Smooth muscle cell (in vitro differentiated cells): ENCODE data around the gene CFL2. TPM values are rescaled to one million over a fixed set of nuclear protein-coding genes. Genes with fewer than 3 reads are reported as not detected.
"Not testable (repeated sequence)": the region's sequence is repeated elsewhere in the genome, so short reads cannot be mapped to it uniquely, and the experiment has no call there.

Experiments
- DNase-seq: peaks from one replicate; lab custom pipeline; 2025; ENCODE audit not compliant: unreplicated experiment; lab: John Stamatoyannopoulos, UW
- H2AFZ ChIP-seq: fragments of 200-600 bp; sonication (generic); 2 replicates; pipeline ENCODE4 v1.6.0; 2016; ENCODE audit warnings: antibody characterized with exemption, low read depth, mild to moderate bottlenecking
- H3F3A ChIP-seq: fragments of 200-600 bp; sonication (generic); 2 replicates; pipeline ENCODE4 v1.6.0; 2017; ENCODE audit warnings: antibody characterized with exemption, low read depth
- H3K27ac ChIP-seq: fragments of 200-600 bp; sonication (generic); 2 replicates; pipeline ENCODE4 v1.5.1; 2016; ENCODE audit warnings: low read depth, mild to moderate bottlenecking
- H3K27me3 ChIP-seq: fragments of 200-600 bp; sonication (generic); 2 replicates; pipeline ENCODE4 v1.6.1; 2016; ENCODE audit warnings: low read depth, mild to moderate bottlenecking
- H3K36me3 ChIP-seq: fragments of 200-600 bp; sonication (generic); 2 replicates; pipeline ENCODE4 v1.5.1; 2016; ENCODE audit warnings: low read depth
- H3K4me1 ChIP-seq: fragments of 200-600 bp; sonication (generic); 2 replicates; pipeline ENCODE4 v1.5.1; 2016; ENCODE audit warnings: low read depth
- H3K4me2 ChIP-seq: fragments of 200-600 bp; sonication (generic); 2 replicates; pipeline ENCODE4 v1.6.0; 2016; ENCODE audit warnings: mild to moderate bottlenecking
- H3K4me3 ChIP-seq: fragments of 200-600 bp; sonication (generic); 2 replicates; pipeline ENCODE4 v1.5.1; 2016; ENCODE audit warnings: mild to moderate bottlenecking
- H3K79me2 ChIP-seq: fragments of 200-600 bp; sonication (generic); 2 replicates; pipeline ENCODE4 v1.6.0; 2016; ENCODE audit warnings: low read depth, mild to moderate bottlenecking
- H3K9ac ChIP-seq: fragments of 200-600 bp; sonication (generic); 2 replicates; pipeline ENCODE4 v1.6.0; 2016; ENCODE audit warnings: low read depth
- H3K9me3 ChIP-seq: fragments of 200-600 bp; sonication (generic); replicated peaks from 2 replicates; pipeline ENCODE4 v1.5.1; 2016; ENCODE audit warnings: low read depth
- H4K20me1 ChIP-seq: fragments of 200-600 bp; sonication (generic); 2 replicates; pipeline ENCODE4 v1.6.0; 2016; ENCODE audit warnings: low read depth
- CTCF ChIP-seq: fragments of 200-600 bp; sonication (generic); IDR thresholded peaks from 2 replicates; pipeline ENCODE4 v1.5.1; 2017; ENCODE audit warnings: borderline replicate concordance, mild to moderate bottlenecking, antibody characterized with exemption; ENCODE audit not compliant: insufficient read depth, poor library complexity, severe bottlenecking
- WGBS: methylation state at CpG from one replicate; pipeline ENCODE4 v1.1.7; 2016; ENCODE audit warnings: low lambda C conversion rate; 5-methylcytosine and 5-hydroxymethylcytosine counted together
- polyA plus RNA-seq: library from polyadenylated mRNA; unstranded; fragments of >200 nt; fragmentation: Nextera tagmentation; extraction: Ambion mirVana; gene quantifications from 2 replicates; pipeline ENCODE4 v1.2.1, GENCODE V29; 2016
- total RNA-seq: library from RNA; depleted of rRNA; stranded (reverse); fragments of >200 nt; gene quantifications from 2 replicates; pipeline ENCODE4 v1.2.3, GENCODE V29; 2014

The CFL2 gene
- total and polyA plus RNA-seq, 2 experiments from 2014 or later: 64.5 to 71.7 TPM

GRCh38 chr14:34699873-34700621, 14.3 kb downstream of the CFL2 start:
- DNase-seq: no peak
- Histone ChIP-seq H3K4me1 (peaks cover 6% of the 10 kb centered on the region), H3F3A (peaks cover 13% of the 10 kb centered on the region), H3K79me2 (no peaks in the 10 kb centered on the region), H3K9me3 (no peaks in the 10 kb centered on the region), H3K9ac (peak overlapping the region; percentile 60), H3K27ac (peak overlapping the region; percentile 88), H3K4me3 (no peak overlapping the region), H3K4me2 (peak overlapping the region; percentile 50), H3K27me3 (no peaks in the 10 kb centered on the region), H2AFZ (no peak overlapping the region), H3K36me3 (no peaks in the 10 kb centered on the region), H4K20me1 (no peaks in the 10 kb centered on the region)
- WGBS: 21% methylated on average over 4 of the region's 4 CpGs
- TF ChIP-seq CTCF: no peak

GRCh38 chr14:34694216-34694615, 20.2 kb downstream of the CFL2 start:
- DNase-seq, H3K4me2 ChIP-seq, H3K9me3 ChIP-seq, H2AFZ ChIP-seq, H3F3A ChIP-seq, H3K79me2 ChIP-seq, H3K27ac ChIP-seq, H3K9ac ChIP-seq, H4K20me1 ChIP-seq, H3K27me3 ChIP-seq, H3K4me3 ChIP-seq, H3K4me1 ChIP-seq, H3K36me3 ChIP-seq: not testable (repeated sequence)
- WGBS: 96% methylated on average over 16 of the region's 16 CpGs

GRCh38 chr14:34693228-34693939, 21.0 kb downstream of the CFL2 start:
- no peaks in the 10 kb centered on the region for H3K36me3 ChIP-seq
- no peaks in the 10 kb centered on the region for H3K79me2 ChIP-seq
- H3K9ac ChIP-seq: no peak overlapping the region
- peak overlapping the region; percentile 45 for H3K4me2 ChIP-seq
- DNase-seq: no peak
- H3K27ac ChIP-seq: no peak overlapping the region
- no peaks in the 10 kb centered on the region for H3K9me3 ChIP-seq
- peak overlapping the region; percentile 12 for H3K4me3 ChIP-seq
- 57% methylated on average over 18 of the region's 18 CpGs for WGBS
- no peaks in the 10 kb centered on the region for H3K27me3 ChIP-seq
- H2AFZ ChIP-seq: peak overlapping the region; percentile 42
- TF ChIP-seq CTCF: no peak
- no peaks in the 10 kb centered on the region for H3F3A ChIP-seq
- H3K4me1 ChIP-seq: no peaks in the 10 kb centered on the region
- no peaks in the 10 kb centered on the region for H4K20me1 ChIP-seq

GRCh38 chr14:34692898-34693227, 21.5 kb downstream of the CFL2 start:
- DNase-seq: no peak
- peak overlapping the region; percentile 42 for H2AFZ ChIP-seq
- no peak overlapping the region for H3K9ac ChIP-seq
- WGBS: 81% methylated on average over 2 of the region's 2 CpGs
- H4K20me1 ChIP-seq: no peaks in the 10 kb centered on the region
- H3K27ac ChIP-seq: no peak overlapping the region
- TF ChIP-seq CTCF: no peak
- no peaks in the 10 kb centered on the region for H3K27me3 ChIP-seq
- no peaks in the 10 kb centered on the region for H3F3A ChIP-seq
- peak overlapping the region; percentile 12 for H3K4me3 ChIP-seq
- no peaks in the 10 kb centered on the region for H3K79me2 ChIP-seq
- no peaks in the 10 kb centered on the region for H3K4me1 ChIP-seq
- H3K36me3 ChIP-seq: no peaks in the 10 kb centered on the region
- no peaks in the 10 kb centered on the region for H3K9me3 ChIP-seq
- peak overlapping the region; percentile 45 for H3K4me2 ChIP-seq
